ENCODE data around the gene PKNOX2.
"Not testable (repeated sequence)": the region's sequence is repeated elsewhere in the genome, so short reads cannot be mapped to it uniquely, and the experiment has no call there.

Gene PKNOX2

DNA sequence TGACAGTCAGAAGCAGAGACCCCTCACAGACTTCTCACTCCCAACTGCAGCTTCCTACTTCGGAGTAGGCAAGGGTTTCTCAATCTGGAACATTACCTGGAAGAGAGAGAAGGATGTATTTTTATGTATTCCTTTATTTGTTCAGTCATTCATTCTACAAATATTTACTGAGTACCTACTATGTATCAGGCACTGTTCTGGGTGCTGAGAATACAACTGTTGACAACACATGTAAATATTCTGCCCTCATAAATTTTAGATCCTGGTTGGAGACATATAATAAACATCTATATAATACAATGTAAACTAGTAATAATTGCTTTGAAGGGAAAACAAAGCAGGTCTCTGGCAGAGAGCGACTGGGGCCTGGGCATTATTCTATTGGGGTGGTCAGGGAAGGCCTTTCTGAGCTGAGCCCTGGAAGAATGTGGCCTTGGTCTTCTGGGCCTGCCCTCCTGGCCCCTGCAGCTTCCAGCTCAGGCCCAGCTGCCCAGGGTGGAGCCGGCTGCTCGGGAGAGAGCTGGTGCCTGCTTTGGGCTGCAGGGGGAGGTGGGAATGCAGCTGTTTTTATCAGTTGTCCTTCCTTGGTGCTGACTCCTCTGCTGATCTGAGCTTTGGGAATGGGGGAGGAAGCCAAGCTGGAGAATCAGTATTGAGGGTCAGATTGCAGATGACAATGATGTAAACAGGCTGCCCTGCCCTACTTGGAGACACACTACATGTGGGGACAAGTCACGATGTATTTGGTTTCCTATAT, 46.8 kb downstream of the PKNOX2 start:
- DNase-seq = no peak

DNA sequence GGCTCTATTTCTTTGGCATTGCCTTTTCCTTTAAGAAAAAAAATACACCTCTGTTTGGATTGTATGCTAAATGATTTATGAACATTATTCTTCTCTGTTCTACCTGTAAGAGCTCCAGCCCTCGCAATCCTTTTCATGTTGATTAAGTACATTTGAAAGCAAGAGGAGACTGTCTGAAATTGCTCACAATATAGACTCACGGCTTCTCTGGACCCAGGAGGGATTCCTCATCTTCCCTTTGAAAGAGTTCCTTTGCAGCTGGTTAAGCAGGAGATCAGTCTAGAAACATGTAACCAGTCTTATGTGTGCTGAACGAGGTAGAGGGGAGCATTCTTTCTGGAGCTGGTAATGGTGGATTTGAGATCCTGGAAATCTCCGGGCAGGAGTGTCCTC, 47.4 kb downstream of the PKNOX2 start:
- no peak for DNase-seq

DNA sequence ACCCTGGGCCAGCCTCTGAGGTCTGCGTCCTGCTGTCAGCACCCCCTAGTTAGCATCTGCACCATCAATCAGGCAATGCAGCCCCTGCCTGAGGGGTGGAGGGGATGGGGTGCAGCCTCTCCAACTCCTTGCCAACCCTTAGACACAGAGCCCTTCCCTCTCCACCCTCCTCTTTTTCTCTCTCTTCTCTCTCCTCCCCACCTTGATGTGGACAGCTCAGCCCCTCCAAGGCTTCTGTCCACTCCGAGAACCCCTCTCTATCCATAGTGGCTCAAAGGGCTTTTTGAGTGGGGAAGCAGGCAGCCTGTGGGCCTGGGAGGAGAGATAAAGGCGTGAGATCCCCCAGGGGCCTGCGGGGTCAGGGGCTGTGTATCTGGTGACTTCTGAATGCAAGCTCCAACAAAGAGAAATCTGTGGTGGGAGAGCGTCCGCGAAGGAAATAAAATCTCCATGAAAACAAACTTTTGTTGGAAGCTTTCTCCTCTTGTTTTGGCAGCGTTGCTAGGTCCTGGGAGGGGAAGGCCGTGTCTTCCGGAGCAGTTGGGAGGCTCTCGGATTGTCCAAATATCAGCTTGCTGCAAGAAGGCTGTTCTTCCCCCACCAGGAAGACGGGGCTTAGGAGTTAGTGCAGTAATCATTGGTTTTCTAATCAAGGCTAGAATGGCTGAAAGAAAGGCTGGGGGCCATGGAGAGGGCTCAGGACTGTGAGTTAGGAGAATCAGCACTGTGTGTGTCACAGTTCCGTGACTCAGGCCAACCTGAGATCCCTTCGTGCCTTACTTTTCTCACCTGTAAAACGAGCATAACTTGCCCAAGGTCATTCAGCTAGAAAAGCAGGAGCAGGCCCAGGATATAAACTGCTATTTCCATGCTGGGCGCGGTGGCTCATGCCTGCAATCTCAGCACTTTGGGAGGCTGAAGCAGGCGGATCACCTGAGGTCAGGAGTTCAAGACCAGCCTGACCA, 50.3 kb downstream of the PKNOX2 start:
- no peak for DNase-seq

DNA sequence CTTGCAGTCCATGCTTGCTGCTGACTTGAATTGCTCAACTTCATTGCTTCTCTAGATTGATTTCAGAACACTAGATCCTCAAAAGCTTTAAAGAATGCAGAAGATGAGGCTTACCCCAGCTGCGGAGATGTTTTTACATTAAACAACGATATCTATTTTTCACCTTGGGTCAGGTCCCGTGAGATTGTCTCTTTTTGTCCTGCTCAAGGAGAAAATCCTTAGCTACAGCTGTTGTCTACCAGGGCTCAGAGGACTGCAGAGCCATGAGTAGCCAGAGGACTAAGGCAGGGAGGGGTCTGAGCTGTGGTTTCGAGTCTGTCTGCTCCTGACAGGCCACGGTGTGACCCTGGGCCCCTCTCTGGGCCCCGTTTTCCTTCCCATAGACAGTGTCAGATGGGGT, 51.4 kb downstream of the PKNOX2 start:
- no peak for DNase-seq

DNA sequence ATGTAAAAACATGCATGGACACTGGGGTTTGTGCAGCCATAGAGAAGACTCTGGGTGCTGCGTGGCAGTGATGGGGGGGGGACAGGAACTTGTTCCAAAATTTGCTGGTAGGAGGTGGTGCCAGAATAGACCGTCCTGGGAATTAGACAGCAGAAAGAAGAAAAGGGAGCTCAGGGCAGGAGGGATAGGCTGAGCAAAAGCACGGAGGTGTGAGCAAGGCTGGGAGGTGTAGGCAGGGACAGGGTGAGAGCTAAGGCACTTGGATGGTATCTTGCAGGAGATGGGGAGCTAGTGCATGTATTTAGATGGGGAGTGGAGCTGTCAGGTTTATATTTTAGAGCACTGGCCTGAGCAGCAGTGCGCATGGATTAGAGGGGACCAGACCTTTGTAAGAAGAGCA, 53.8 kb downstream of the PKNOX2 start:
- DNase-seq = no peak

DNA sequence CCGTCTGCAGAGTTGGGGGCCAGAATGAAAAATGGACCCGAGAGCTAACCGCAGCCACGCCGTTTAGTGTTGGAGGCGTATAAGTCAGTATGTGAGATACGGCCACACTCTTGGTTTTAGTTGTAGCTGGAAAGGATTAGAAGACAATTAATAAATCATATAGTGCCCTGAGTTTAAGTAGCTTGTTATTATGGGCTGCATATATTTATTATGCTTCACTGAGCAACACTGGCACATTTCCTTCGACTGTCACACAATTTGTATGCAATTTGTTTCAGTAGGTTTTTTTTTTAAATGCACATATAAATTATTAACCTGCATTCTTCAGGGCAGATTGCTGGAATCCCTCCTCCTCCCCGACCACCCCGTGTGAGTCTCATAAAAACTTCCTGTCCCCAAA, 56.9 kb downstream of the PKNOX2 start:
- DNase-seq = no peak

DNA sequence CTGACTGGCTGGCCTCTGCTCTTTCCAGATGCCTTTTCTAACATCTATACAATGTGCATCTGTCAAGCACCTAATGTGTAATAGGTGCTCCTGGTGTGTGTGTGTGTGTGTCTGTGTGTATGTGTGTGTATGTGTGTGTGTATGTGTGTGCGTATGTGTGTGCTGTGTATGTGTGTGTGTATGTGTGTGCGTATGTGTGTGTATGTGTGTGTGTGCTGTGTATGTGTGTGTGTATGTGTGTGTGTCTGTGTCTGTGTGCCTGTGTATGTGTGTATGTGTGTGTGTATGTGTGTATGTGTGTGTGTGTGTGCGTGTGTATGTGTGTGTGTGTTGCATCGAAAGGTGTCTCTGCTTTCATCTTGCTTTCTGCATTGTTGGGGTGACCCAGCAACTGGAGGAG, 57.9 kb downstream of the PKNOX2 start:
- no peak for DNase-seq

DNA sequence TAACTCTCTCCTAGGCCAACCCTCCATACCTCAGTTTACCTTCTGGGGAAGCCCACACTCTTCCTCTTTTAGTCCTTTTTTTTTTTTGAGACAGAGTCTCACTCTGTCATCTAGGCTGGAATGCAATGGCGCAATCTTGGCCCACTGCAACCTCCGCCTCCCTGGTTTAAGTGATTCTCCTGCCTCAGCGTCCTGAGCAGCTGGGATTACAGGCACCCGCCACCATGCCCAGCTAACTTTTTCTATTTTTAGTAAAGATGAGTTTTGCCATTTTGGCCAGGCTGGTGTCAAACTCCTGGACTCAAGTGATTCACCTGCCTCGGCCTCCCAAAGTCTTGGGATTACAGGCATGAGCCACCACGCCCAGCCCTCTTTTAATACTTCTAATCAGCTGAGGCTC, 58.6 kb downstream of the PKNOX2 start:
- DNase-seq = not testable (repeated sequence)

DNA sequence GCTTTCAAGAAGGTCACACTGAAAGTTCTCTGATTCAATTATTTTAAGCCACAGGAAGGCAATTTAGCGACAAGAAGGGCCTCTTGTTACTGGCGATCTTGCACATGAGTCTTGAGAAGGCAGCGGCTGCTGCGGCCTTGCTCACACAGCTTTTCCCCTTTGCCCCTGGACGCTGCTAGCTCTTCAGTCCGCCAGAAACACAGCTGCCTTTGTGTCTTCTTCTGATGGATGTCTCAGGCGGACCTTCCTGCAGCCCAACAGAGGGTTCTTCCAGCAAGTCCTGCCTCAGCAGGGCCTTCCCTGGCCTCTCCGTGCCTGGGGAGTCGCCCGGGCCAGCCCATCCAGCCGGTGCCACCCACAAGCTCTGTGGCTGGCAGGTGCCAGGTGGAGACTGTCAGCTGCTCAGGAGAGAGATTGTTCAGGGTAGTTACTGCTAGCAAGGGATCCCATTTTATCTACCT, 59.4 kb downstream of the PKNOX2 start:
- no peak for DNase-seq

DNA sequence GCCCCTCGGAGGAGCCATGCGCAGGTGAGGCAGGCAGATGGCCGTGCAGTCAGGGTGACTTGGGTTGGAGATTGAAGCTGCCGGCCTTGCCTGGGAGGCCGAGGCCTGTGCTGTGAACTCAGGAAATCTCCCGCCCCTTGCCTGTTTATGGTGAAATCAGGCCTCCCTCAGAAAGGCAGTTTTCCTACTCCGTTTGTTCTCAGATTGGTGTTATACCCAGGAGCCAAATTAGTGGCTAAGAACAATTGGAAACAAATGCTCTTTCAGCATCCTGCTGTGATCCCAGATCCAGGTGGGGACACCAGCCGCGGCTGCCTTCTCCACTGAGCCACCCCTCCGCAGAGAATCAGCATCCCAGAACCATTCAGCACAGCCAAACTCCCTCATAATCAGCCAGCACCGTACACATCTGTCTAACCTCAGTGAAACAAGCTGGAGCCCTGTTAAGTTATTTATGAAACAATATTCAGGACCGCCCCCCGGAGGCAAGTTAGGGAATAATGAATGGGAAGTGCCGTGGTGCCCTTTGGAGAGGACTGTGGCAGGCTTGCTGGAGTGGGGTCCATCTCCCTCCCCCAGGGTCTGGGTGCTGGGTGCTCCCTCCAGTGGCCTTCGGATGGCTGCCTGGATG, 60.0 kb downstream of the PKNOX2 start:
- peak; percentile 10 for DNase-seq

DNA sequence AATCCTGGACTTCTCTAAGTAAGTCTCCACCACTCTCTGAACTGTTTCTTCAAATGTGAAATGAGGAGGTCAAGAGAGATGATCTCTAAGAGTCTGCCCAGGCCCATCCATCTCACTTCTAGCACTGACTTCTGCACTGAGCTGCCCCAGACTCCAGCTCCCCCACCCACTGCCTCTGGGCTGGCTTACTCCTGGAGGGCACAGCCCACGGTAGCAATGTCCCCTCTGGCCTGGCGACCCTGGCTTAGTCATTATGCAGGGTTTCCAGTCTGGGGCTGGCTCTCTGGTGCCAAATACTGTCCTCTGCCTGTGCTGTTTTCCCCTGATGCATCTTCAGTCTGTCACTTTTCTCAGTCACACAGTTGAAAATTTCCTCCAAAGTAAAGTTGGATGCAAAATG, 60.9 kb downstream of the PKNOX2 start:
- DNase-seq = no peak

DNA sequence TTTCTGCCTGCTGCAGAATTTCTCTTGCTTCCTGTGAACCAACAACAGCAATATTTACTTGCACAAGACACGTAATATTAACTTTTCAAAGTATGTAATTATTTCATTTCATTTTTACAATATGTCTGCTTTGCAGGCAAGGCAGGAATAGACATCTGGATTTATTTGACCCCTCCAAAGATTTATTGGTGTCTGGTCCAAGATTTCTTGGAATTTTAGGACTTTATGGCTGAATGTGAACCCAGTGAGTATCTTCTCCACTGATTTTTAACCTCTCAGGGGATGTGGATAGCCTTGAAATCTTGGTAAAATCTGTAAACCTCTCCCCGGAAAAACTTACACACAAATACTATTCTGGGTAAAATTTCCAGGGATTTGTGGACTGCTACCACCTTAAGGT, 61.5 kb downstream of the PKNOX2 start:
- no peak for DNase-seq

DNA sequence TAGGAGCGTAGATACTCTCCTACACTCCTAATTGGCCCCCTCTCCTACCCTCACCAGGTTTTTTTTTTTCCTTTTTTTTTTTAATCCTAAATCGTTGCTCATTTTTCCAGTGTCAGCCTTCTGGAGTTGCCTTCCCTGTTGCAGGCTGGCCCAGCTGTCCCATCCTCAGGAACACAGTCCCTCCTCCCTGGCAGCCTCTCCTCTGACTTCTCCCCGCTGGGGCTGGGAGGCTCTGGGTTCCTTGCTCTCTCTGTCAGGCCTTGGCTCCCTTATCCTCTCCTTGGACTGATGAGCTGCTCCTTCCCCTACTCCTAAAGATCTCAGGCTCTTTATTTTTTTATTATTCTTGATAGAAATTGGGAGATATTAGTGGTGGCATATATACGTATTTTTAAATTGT, 62.2 kb downstream of the PKNOX2 start:
- no peak for DNase-seq

DNA sequence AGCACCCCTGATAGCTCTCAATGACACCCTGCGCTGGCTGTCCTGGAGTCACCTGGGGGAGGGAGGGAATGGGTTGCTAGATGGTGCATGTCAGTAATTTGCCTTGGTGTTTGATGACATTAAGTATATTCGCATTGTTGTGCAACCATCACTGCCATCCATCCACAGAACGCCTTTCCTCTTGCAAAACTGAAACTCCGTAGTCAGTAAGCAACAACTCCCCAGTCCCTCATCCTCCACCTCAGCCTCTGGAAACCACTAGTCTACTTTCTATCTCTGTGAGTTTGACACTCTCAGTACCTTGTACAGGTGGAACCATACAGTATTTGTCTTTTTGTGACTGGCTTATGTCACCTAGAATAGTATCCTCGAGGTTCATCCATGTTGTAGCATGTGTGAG, 62.6 kb downstream of the PKNOX2 start:
- DNase-seq = no peak

DNA sequence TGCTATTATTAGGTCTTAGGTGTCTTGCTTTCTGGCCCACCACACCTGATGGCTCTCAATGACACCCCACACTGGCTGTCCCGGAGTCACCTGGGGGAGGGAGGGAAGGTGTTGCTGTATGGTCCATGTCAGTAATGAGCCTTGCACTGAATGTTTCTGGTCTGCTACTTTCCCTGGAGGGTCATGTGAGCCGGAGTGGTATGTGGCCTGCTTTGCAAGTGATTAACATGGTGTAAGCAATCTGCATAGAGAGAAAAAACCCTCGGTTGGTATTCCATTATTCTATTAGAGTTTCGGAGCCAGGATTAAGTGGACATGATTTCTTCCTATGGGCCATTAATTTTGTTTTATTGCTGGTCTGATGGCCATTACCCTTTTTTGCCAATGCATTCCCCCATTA, 63.9 kb downstream of the PKNOX2 start:
- no peak for DNase-seq

DNA sequence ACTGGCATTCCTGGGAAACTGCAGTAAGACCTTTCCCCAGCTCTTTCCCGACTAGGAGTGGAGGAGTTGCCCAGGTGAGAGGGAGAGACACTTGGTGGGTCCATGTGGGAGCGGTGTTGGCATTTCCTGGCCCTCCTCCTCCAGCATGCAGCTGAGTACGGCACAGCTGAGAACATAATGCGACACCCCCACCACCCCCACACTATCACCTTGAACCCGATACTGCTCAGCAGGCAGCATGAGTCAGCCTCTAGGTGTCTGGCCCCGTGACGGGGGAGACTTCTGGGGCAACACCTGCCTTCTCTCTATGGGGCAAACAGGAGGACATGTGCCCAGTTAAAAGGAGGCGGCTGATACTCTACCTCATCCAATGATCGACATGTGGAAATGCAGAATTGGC, 64.4 kb downstream of the PKNOX2 start:
- DNase-seq = no peak

DNA sequence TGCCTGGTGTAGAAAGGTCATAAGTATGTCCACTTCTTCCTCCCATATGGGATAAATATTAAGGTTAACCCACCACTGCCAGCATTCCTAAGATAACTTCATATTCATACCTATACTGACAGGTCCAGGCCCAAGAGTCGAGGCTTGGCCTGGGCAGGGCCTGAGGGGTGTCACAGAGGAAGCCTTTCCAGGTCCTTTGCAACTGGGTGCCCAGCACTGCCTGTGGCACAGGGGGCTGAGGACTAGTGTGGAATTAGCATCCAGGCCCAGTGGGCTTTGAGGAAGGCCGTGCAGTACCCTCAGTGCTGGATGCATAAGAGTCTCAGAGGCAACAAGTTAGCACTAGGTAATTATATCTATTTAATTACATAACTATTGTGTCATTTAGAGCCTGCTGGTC, 65.4 kb downstream of the PKNOX2 start:
- DNase-seq = no peak

DNA sequence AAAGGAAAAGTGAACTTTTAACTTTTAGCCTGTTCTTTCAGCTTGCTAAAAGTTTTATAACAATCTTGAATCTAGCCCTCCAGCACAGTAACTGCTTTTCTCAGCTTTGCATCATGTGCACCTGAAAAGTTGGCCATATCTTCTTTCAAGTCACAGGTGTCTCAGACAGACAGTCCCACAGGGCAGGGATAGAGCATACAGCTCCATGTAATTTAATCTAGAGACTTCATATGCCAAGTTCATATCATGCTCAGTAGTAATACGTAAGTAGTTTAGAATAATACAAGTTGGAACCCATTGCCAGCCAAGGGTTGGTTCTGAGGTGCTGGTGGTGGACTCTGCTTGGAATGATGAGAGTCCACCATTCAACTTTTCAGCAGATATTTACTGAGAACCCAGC, 68.6 kb downstream of the PKNOX2 start:
- no peak for DNase-seq

DNA sequence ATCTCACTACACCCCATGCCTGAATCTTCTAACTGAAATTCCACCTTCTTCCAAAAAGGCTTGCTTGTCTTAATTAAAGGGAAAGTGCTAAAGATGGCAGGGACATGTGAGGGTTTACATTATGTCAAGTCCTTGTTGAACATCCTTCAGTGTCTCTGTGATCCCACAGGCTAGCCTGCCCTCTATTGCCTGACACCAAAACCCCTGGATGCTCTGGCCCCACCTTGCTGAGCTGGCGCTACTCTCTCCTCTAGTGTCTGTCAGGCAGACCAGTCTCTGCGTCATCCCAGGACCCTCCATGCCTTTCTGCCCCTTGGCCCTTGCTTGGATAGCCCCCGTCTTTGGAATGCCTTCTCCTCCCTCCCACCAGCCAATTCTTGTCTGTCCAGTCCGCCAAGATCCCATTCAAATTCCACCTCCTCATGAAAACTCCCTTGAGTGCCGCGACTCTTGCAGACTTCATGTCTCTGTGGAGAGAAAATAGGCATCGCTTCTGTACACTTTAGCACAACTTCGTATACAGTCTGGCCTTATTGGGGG, 69.3 kb downstream of the PKNOX2 start:
- DNase-seq = no peak

DNA sequence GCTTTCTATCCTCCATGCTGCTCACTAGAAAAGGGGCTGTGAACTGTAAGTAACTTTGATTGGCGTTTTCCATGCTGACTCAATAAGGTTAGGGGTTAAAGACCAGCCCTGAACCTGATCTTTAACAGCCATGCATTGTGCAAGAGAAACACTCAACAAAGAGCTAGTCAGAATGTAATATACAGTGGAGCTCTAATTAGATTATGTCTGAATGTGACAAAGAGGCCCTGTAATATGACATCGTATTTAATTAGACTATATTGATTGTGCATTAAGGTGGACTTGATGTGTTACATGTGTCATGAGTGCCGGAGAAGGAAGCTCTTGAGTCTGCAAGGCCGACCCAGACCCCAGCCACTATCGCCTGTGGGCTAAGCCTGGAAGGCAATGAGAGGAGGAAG, 70.5 kb downstream of the PKNOX2 start:
- no peak for DNase-seq

DNA sequence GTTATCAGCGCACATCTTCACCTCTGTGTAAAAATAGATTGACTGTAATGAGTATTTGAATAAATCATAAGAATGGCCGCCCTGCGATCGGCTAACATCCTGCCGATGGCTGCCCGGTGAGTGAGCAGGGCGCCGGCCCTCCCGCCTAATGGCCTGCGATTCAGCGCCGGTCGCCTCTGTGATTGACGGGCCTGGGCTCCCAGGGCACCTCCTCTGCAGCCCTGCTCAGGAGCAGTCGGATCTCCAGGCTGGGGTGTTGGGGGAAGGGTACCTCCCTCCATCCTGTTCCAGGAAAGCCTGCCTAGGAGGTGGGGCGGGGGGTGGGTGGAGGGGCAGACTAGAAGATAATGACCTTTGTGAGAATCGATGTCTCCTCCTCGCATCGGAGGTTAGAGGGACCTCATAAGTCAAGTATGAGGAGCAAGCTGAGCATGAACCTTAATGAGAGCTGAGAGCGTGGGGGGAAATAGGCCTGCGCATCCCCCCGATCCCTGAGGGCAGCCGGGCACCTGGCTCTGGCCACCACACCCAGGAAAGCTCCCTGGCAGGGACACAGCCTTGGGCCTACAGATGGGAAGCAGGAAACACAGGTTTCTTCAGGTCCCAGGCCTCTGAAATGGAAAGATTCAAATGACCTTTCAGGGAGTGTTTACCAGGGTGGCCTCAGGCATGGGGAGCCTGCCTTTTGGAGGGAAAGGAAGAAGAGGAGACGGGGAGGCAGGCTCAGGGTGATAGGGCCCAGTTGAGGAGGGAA, 71.7 kb downstream of the PKNOX2 start:
- no peak for DNase-seq
